H4 (cell line): ENCODE results near the gene EXOSC5. TPM values are rescaled to one million over a fixed set of nuclear protein-coding genes. Genes with fewer than 3 reads are reported as not detected.
"Not testable (repeated sequence)": the region's sequence is repeated elsewhere in the genome, so short reads cannot be mapped to it uniquely, and the experiment has no call there.

Experiments
- DNase-seq: peaks from one replicate; pipeline ENCODE4 v3.0.0-alpha.2; 2015; ENCODE audit warnings: low spot score
- total RNA-seq: library from RNA; depleted of rRNA; stranded (reverse); fragments of >200 nt; shearing (Covaris generic); gene quantifications from 2 replicates; pipeline ENCODE4 v1.2.3, GENCODE V29; 2014; rRNA removed

EXOSC5 gene
- total RNA-seq, 1 experiment from 2014 or later: 28.5 TPM

- no peak for DNase-seq
These were observed 46.3 kb downstream of the EXOSC5 start for GRCh38 chr19:41350735-41351338.

DNA sequence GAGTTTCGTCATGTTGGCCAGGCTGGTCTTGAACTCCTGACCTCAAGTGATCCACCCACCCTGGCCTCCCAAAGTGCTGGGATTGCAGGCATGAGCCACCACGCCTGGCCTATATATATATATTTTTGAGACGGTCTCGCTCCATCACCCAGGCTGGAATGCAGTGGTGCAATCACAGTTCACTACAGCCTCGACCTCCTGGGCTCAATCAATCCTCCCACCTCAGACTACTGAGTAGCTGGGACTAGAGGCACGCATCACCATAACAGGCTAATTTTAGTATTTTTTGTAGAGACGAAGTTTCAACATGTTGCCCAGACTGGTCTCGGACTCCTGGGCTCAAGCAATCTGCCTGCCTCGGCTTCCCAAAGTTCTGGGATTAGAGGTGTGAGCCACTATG, 50.2 kb downstream of the EXOSC5 start:
- not testable (repeated sequence) for DNase-seq

DNA sequence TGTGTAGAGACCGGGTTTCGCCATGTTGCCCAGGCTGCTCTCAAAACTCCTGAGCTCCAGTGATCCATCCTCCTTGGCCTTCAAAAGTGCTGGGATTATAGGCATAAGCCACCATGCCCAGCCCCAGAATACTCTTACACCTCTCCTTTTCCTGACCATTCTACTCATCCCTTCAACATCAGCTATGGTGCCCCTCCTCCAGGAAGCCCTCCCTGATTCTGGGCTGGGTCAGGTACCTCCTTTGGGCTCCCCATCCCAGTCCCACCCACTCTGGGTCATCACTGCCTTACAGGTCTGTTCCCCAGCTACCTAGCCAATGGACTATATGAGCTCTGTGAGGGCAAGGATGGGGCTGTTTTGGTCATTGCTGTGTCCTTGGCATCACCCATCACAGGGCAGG, 53.0 kb downstream of the EXOSC5 start:
- no peak for DNase-seq

GRCh38 chr19:41341669-41342490, 55.3 kb downstream of the EXOSC5 start:
- DNase-seq: no peak

DNA sequence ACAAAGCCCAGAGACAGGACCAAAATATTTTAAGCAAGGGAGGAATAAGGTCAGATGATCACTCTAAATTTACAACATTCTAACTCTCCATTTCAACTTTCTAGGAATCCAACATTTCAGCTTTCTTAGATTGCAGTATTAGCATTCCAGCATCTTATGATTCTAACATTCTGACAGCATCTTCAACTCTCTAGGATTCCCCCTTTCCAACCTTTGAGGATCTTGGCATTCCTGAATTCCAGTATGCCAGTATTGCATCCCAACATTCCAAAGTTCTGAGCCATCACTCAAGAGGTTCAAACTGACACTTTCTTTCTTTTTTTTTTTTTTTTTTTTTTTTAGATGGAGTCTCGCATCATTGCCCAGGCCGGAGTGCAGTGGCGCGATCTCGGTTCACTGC, 57.2 kb downstream of the EXOSC5 start:
- DNase-seq: no peak

Other genes starting within 250 kb of the EXOSC5 start
- 3.0 and 4.1 TPM in 2 replicates for gene CYP2S1, start 204.1 kb downstream of the EXOSC5 start, total RNA-seq
- 97.8 and 105 TPM in 2 replicates for gene AXL, start 178.1 kb downstream of the EXOSC5 start, total RNA-seq
- 70.9 and 82.4 TPM in 2 replicates for gene HNRNPUL1, start 133.0 kb downstream of the EXOSC5 start, total RNA-seq
- 4.6 and 7.8 TPM in 2 replicates for gene CCDC97, start 87.2 kb downstream of the EXOSC5 start, total RNA-seq
- 12.5 and 15.4 TPM in 2 replicates for gene TGFB1, start 43.4 kb downstream of the EXOSC5 start, total RNA-seq
- gene B9D2, start 33.2 kb downstream of the EXOSC5 start, total RNA-seq: 7.5 and 9.3 TPM in 2 replicates
- 0.08 and 0.97 TPM in 2 replicates for gene TMEM91, start 20.8 kb downstream of the EXOSC5 start, total RNA-seq
- gene BCKDHA, start 459 bp upstream of the EXOSC5 start, total RNA-seq: 32.6 and 47.7 TPM in 2 replicates
- not detected in 2 replicates for gene B3GNT8, start 30.0 kb upstream of the EXOSC5 start, total RNA-seq
- gene DMAC2, start 42.6 kb upstream of the EXOSC5 start, total RNA-seq: 36.7 and 52.1 TPM in 2 replicates
- gene ERICH4, start 45.8 kb upstream of the EXOSC5 start, total RNA-seq: not detected in 2 replicates
- gene CEACAM21, start 178.8 kb upstream of the EXOSC5 start, total RNA-seq: 0.14 TPM in 1 of 2 replicates, not detected in the other
- not detected in 2 replicates for gene CEACAM4, start 229.7 kb upstream of the EXOSC5 start, total RNA-seq